K562 (cell line): Measurements from ENCODE around the gene CPXCR1. TPM values are rescaled to one million over a fixed set of nuclear protein-coding genes. Genes with fewer than 3 reads are reported as not detected.

Experiments used
- ATAC-seq: fragments of 200-7000 bp; cut with Tn5 transposase; 3 replicates; pipeline ENCODE4 v1.9.1; 2020; ENCODE audit warnings: moderate library complexity
- Bru-seq: library from RNA; stranded (reverse); fragments of 400-500 nt; gene quantifications from one replicate; lab custom pipeline; 2021; lab: Mats Ljungman, UMichigan
- BruChase-seq, 2 experiments: library from RNA; stranded (reverse); fragments of 400-500 nt; gene quantifications; one replicate each; lab custom pipeline; 2021; lab: Mats Ljungman, UMichigan
- BruUV-seq: library from RNA; stranded (reverse); fragments of 400-500 nt; replicated peaks from 2 replicates; lab custom pipeline; 2021; lab: Mats Ljungman, UMichigan
- CTCF ChIA-PET: fragments of 300-600 bp; formaldehyde crosslinking; extraction: SDS; loops from one replicate; lab custom pipeline; 2021; ENCODE audit warnings: low intra/inter-chr PET ratio; lab: Yijun Ruan, JAX
- POLR2A ChIA-PET: fragments of 300-600, 350-650 bp; sonication (Branson Sonifier 250); formaldehyde crosslinking; extraction: SDS; loops from one replicate; lab custom pipeline; 2021; ENCODE audit warnings: antibody characterized with exemption, inconsistent platforms; lab: Yijun Ruan, JAX
- DNase-seq, 4 experiments: peaks; one replicate each; pipeline versions ENCODE4 v3.0.0 to v3.0.0-alpha.2; 2011 to 2018; ENCODE audit warnings: low spot score in 3 of 4, mixed read lengths in 3 of 4; ENCODE audit errors: extremely low read depth in 1 of 4
- FAIRE-seq: peaks from 2 replicates; lab custom pipeline; 2011; peaks lifted over from hg19 to GRCh38; lab: Jason Lieb, UNC
- H2AFZ ChIP-seq: 2 replicates; pipeline ENCODE4 v1.6.0; 2011; ENCODE audit warnings: low read depth, low read length, control low read depth, inconsistent platforms
- H3K27ac ChIP-seq: fragments of 200-600 bp; 3 replicates; pipeline ENCODE4 v1.8.0; 2011; ENCODE audit warnings: low read depth, mild to moderate bottlenecking, control low read depth, inconsistent platforms, low read length, moderate library complexity, mixed read lengths; ENCODE audit errors: extremely low read depth
- H3K27me3 ChIP-seq, 2 experiments: fragments of 300-600 bp in 1 of 2; 2 replicates in 1 of 2; 3 replicates in 1 of 2; pipeline versions ENCODE4 v1.6.0 to v1.8.0; 2011; ENCODE audit warnings: inconsistent platforms in 2 of 2, low read length in 2 of 2, mild to moderate bottlenecking in 1 of 2, mixed read lengths in 1 of 2, moderate library complexity in 1 of 2; ENCODE audit not compliant: control insufficient read depth in 2 of 2, insufficient read depth in 2 of 2
- H3K36me3 ChIP-seq: fragments of 300-600 bp; 3 replicates; pipeline ENCODE4 v1.8.0; 2011; ENCODE audit warnings: mild to moderate bottlenecking, low read length, inconsistent platforms; ENCODE audit not compliant: control insufficient read depth, insufficient read depth
- H3K4me1 ChIP-seq, 2 experiments: fragments of 200-600 bp in 1 of 2; replicated peaks in 1 of 2; 2 replicates in 1 of 2; 3 replicates in 1 of 2; pipeline versions ENCODE4 v1.5.1 to v1.8.0; 2011; ENCODE audit warnings: inconsistent platforms in 2 of 2, low read length in 2 of 2, mild to moderate bottlenecking in 1 of 2, mixed read lengths in 1 of 2, moderate library complexity in 1 of 2; ENCODE audit not compliant: control insufficient read depth in 2 of 2, insufficient read depth in 2 of 2
- H3K4me2 ChIP-seq: 2 replicates; pipeline ENCODE4 v1.6.1; 2011; ENCODE audit warnings: low read length, control low read depth, inconsistent platforms, mixed read lengths; ENCODE audit not compliant: insufficient read depth
- H3K4me3 ChIP-seq: fragments of 200-600 bp; sonication (generic), shearing (Covaris generic); 2 replicates; pipeline ENCODE4 v1.5.1; 2016; ENCODE audit warnings: control low read depth, inconsistent platforms
- H3K79me2 ChIP-seq: fragments of 200-600 bp; 3 replicates; pipeline ENCODE4 v1.8.0; 2011; ENCODE audit warnings: low read length, inconsistent platforms; ENCODE audit not compliant: control insufficient read depth, insufficient read depth
- H3K9ac ChIP-seq, 2 experiments: 2 replicates each; pipeline versions ENCODE4 v1.6.0 to v1.6.1; 2011; ENCODE audit warnings: low read depth in 2 of 2, low read length in 2 of 2, control low read depth in 1 of 2, inconsistent platforms in 1 of 2, mild to moderate bottlenecking in 1 of 2, mixed read lengths in 1 of 2; ENCODE audit not compliant: insufficient read depth in 1 of 2
- H3K9me1 ChIP-seq: one replicate; pipeline ENCODE4 v1.6.0; 2011; ENCODE audit warnings: inconsistent platforms, mild to moderate bottlenecking, low read length, moderate library complexity; ENCODE audit not compliant: control insufficient read depth, insufficient read depth
- H3K9me3 ChIP-seq: replicated peaks from 2 replicates; pipeline ENCODE4 v1.5.1; 2011; ENCODE audit warnings: low read depth, low read length, inconsistent platforms; ENCODE audit not compliant: control insufficient read depth, insufficient read depth
- H4K20me1 ChIP-seq: replicated peaks from 2 replicates; pipeline ENCODE4 v1.6.1; 2011; ENCODE audit warnings: low read length, inconsistent platforms, mixed read lengths; ENCODE audit not compliant: control insufficient read depth, insufficient read depth
- CHD1 ChIP-seq: fragments of 200-600 bp; sonication (generic); IDR thresholded peaks from one replicate; pipeline ENCODE4 v1.6.1; 2012; ENCODE audit warnings: mild to moderate bottlenecking, moderate library complexity, low read length, inconsistent platforms
- FOXA3 ChIP-seq, 2 experiments: fragments of 450-650 bp in 1 of 2; sonication (generic) in 1 of 2; formaldehyde crosslinking; IDR thresholded peaks in 1 of 2; conservative IDR thresholded peaks in 1 of 2; 2 replicates each; pipeline versions ENCODE4 v1.4.0 to v1.8.0; 2020 to 2022; ENCODE audit warnings: mild to moderate bottlenecking in 2 of 2, missing genetic modification reagents in 1 of 2
- HMG20A ChIP-seq: fragments of 450-650 bp; formaldehyde crosslinking; conservative IDR thresholded peaks from 2 replicates; pipeline ENCODE4 v1.4.0; 2020; ENCODE audit warnings: mild to moderate bottlenecking, mixed read lengths
- SNRNP70 ChIP-seq: fragments of 200-400 bp; formaldehyde crosslinking; optimal IDR thresholded peaks from 2 replicates; pipeline ENCODE3; 2017; ENCODE audit warnings: low read depth, low read length
- WGBS: fragments of 100-300 bp; shearing (Covaris generic); methylation state at CpG from one replicate; pipeline ENCODE4 v1.1.6; 2016; ENCODE audit warnings: low coverage, mixed read lengths; ENCODE audit not compliant: insufficient coverage; ENCODE audit errors: missing lambda C conversion rate; 5-methylcytosine and 5-hydroxymethylcytosine counted together
- in situ Hi-C: fragments of 300-500 bp; cut with MboI; formaldehyde crosslinking; loops from 4 replicates; pipeline ENCODE4 v1.15.0; 2018; ENCODE audit warnings: inconsistent platforms, mixed read lengths
- intact Hi-C: fragments of 100-400 bp; cut with micrococcal nuclease; formaldehyde crosslinking; loops from 2 replicates; pipeline ENCODE4 v1.14.2; 2022
- long read RNA-seq, 3 experiments: library from polyadenylated mRNA in 2 of 3; library from RNA in 1 of 3; unstranded in 2 of 3; stranded (forward) in 1 of 3; transcript quantifications; one replicate each; pipeline ENCODE4 v2.0.0, GENCODE V29; 2019 to 2022
- polyA minus RNA-seq, 3 experiments: library from RNA; depleted of rRNA, polyadenylated mRNA; stranded (reverse); fragments of >200 nt; gene quantifications; 2 replicates each; pipeline ENCODE4 v1.2.3, GENCODE V29; 2011
- polyA plus RNA-seq, 8 experiments: library from polyadenylated mRNA; depleted of rRNA in 4 of 8; stranded (reverse) in 5 of 8; unstranded in 3 of 8; fragments of >200 nt; fragmentation: Nextera tagmentation in 2 of 8; fragmentation: Illumina TruSeq in 1 of 8; extraction: Ambion mirVana in 2 of 8; extraction: Trizol in 1 of 8; gene quantifications; 2 replicates each; pipeline versions ENCODE4 v1.2.1 to v1.2.3, GENCODE V29; 2011 to 2014; ENCODE audit warnings: inconsistent platforms in 1 of 8, missing spikeins in 1 of 8
- total RNA-seq, 7 experiments: library from RNA; depleted of rRNA in 6 of 7; stranded (reverse); fragments of >200 nt in 6 of 7; fragmentation: Illumina TruSeq in 2 of 7; extraction: Trizol in 2 of 7; gene quantifications; 2 replicates each; pipeline versions ENCODE4 v1.2.1 to v1.2.3, GENCODE V29; 2011 to 2021; ENCODE audit warnings: low replicate concordance in 1 of 7
- TF ChIP-seq, protein P1 (sequence below): sonication (generic); formaldehyde crosslinking; IDR thresholded peaks from 2 replicates; pipeline ENCODE4 v1.8.1; 2023; ENCODE audit warnings: mild to moderate bottlenecking, missing genetic modification reagents

The CPXCR1 gene
- not detected in 2 replicates for total RNA-seq (2011; cell fraction: chromatin; rRNA removed; ENCODE audit: low replicate concordance)
- total RNA-seq (2011; cell fraction: nucleolus; rRNA removed) = not detected in 2 replicates
- not detected in 2 replicates for total RNA-seq (2011; cell fraction: nucleoplasm; rRNA removed)
- not detected in 2 replicates for total RNA-seq (2014; rRNA removed)
- total RNA-seq (2014; rRNA removed; fragmentation: Illumina TruSeq; extraction: Trizol) = not detected in 2 replicates
- not detected in 2 replicates for total RNA-seq (2015; rRNA removed; fragmentation: Illumina TruSeq; extraction: Trizol)
- total RNA-seq (2021) = not detected in 2 replicates
- not detected in 2 replicates for polyA plus RNA-seq (2011; rRNA removed)
- not detected in 2 replicates for polyA plus RNA-seq (2011; cell fraction: cytosol; rRNA removed)
- not detected in 2 replicates for polyA plus RNA-seq (2011; cell fraction: nucleus; rRNA removed)
- not detected in 2 replicates for polyA plus RNA-seq (2012)
- not detected in 2 replicates for polyA plus RNA-seq (2014; fragmentation: Illumina TruSeq; extraction: Trizol)
- polyA plus RNA-seq (2014; fragmentation: Nextera tagmentation; extraction: Ambion mirVana) = not detected
- not detected in 2 replicates for polyA plus RNA-seq (2014; rRNA removed)
- not detected in 2 replicates for polyA minus RNA-seq (2011; rRNA and poly(A)+ RNA removed)
- polyA minus RNA-seq (2011; cell fraction: cytosol; rRNA and poly(A)+ RNA removed) = not detected in 2 replicates
- not detected in 2 replicates for polyA minus RNA-seq (2011; cell fraction: nucleus; rRNA and poly(A)+ RNA removed)
- Bru-seq, nascent RNA = not detected
- not detected for BruChase-seq, experiment 1, labeled RNA remaining after a 2-hour chase
- not detected for BruChase-seq, experiment 2, labeled RNA remaining after a 6-hour chase
- long read RNA-seq, experiment 1 = 0 reads
- long read RNA-seq, experiment 2 = 0 reads
- long read RNA-seq, experiment 3 = 0 reads

DNA sequence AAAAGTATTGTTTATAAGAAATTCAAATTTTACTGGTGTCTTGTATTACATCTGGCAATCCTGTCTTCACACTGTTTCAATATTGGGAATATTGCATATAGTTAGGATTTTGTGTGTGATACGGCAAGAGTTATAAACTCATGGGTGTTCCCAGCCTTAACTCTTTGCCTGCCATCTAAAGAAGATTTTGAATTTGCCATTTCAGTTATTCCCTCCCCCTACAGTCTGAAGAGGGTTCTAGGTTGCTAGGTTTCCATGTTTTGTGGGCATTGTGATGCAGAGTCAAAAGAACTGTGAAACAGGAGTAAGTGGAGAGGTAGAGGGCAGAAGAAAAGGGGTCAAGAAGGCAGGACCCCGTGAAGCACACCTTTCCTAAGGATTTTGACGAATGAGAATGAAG, at the start of gene CPXCR1:
Gene CPXCR1, plus strand, starts transcription at position 301 of the 400 bp plus-strand sequence. CDS start 6,190 bp downstream, outside the sequence.
- 3% methylated on average over 3 of the region's 3 CpGs for WGBS
- Histone ChIP-seq H3K9me1 (no peaks in the 10 kb centered on the region), H3K27me3 (no peaks in the 10 kb centered on the region), H3K9ac (no peak within 1 kb of the TSS), H3K27ac (no peak within 1 kb of the TSS), H3K4me3 (no peak within 1 kb of the TSS), H2AFZ (no peak within 1 kb of the TSS), H3K4me1 (no peaks in the 10 kb centered on the region), H4K20me1 (no peaks in the 10 kb centered on the region), H3K9me3 (no peaks in the 10 kb centered on the region), H3K4me2 (no peak within 1 kb of the TSS), H3K79me2 (no peaks in the 10 kb centered on the region), H3K36me3 (no peaks in the 10 kb centered on the region)
- intact Hi-C loops = no loop called here
- DNase-seq (no peak), ATAC-seq (no peak), FAIRE-seq (no peak)
- CTCF ChIA-PET = no interaction called here
- in situ Hi-C loops = no loop called here
- POLR2A ChIA-PET = no interaction called here
- TF ChIP-seq SNRNP70 = no peak
- no peak for TF ChIP-seq FOXA3 (CRISPR knock-in tag; conservative IDR thresholded peaks at IDR 0.05 in 1 of 2, IDR thresholded peaks at IDR 0.05 in 1 of 2)
- no peak for TF ChIP-seq HMG20A (CRISPR knock-in tag)
- no peak for TF ChIP-seq CHD1
- TF ChIP-seq, protein P1, sequence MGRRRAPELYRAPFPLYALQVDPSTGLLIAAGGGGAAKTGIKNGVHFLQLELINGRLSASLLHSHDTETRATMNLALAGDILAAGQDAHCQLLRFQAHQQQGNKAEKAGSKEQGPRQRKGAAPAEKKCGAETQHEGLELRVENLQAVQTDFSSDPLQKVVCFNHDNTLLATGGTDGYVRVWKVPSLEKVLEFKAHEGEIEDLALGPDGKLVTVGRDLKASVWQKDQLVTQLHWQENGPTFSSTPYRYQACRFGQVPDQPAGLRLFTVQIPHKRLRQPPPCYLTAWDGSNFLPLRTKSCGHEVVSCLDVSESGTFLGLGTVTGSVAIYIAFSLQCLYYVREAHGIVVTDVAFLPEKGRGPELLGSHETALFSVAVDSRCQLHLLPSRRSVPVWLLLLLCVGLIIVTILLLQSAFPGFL = no peak
- BruUV-seq = no TSS peak
